GM21367 (cell line): Measurements from ENCODE around the gene OR8H1.

Experiments used
- ATAC-seq: cut with Tn5 transposase; IDR thresholded peaks from one replicate; pipeline ENCODE4 v1.9.1; 2021; ENCODE audit not compliant: unreplicated experiment

OR8H1 gene

GRCh38 chr11:56292154-56292553 is at the start of gene OR8H1:
OR8H1 (minus strand) TSS chr11:56292254; CDS start chr11:56291062, 1,192 bp downstream.
- no peak for ATAC-seq

GRCh38 chr11:56340289-56340688 is 48.2 kb upstream of the OR8H1 start:
- no peak for ATAC-seq

GRCh38 chr11:56333156-56333555 is 41.1 kb upstream of the OR8H1 start:
- no peak for ATAC-seq

GRCh38 chr11:56331861-56332491 is 39.9 kb upstream of the OR8H1 start:
- ATAC-seq: no peak

GRCh38 chr11:56314844-56315243 is 22.8 kb upstream of the OR8H1 start, which contains the start of gene OR8K3:
OR8K3 (plus strand) TSS chr11:56315144; CDS start chr11:56318307, 3,163 bp downstream.
- ATAC-seq: no peak

- no peak for ATAC-seq
Observed at GRCh38 chr11:56307836-56308235, 15.8 kb upstream of the OR8H1 start.

- ATAC-seq: no peak
Observed at GRCh38 chr11:56296898-56297297, 4.8 kb upstream of the OR8H1 start.

- no peak for ATAC-seq
Observed at GRCh38 chr11:56273854-56274253, 18.2 kb downstream of the OR8H1 start, which contains the start of gene OR5T1. OR5T1 (plus strand) TSS chr11:56274154; CDS start chr11:56275639, 1,485 bp downstream.

GRCh38 chr11:56271092-56271491 is 21.0 kb downstream of the OR8H1 start:
- ATAC-seq: no peak

- no peak for ATAC-seq
Observed at GRCh38 chr11:56251954-56252353, 40.1 kb downstream of the OR8H1 start, which contains the start of gene OR5T3. OR5T3 (plus strand) TSS chr11:56252254; CDS start chr11:56252254, 0 bp downstream.
